Heart right ventricle (tissue), 16 donors: ENCODE measurements around the gene NOD1. TPM values are rescaled to one million over a fixed set of nuclear protein-coding genes. Genes with fewer than 3 reads are reported as not detected.

Source experiments
- ATAC-seq, 8 donors: fragments of 200-7000 bp; cut with Tn5 transposase; one replicate each; pipeline ENCODE4 v1.9.1; 2020; ENCODE audit warnings: mild to moderate bottlenecking in 8 of 8, moderate library complexity in 8 of 8, moderate number of reproducible peaks in 1 of 8
- DNase-seq, 2 donors: peaks; one replicate each; pipeline ENCODE4 v3.0.0-alpha.2; 2020
- H3K27ac ChIP-seq, 10 donors: fragments of 200-600 bp; sonication (generic) in 2 of 10; one replicate each; pipeline versions ENCODE4 v1.5.0 to v1.8.0; 2020 to 2022; ENCODE audit warnings: mild to moderate bottlenecking in 3 of 10
- H3K27me3 ChIP-seq, 7 donors: fragments of 200-600 bp; one replicate each; pipeline ENCODE4 v1.8.0; 2021 to 2022; ENCODE audit warnings: mild to moderate bottlenecking in 2 of 7
- H3K36me3 ChIP-seq, 9 donors: fragments of 200-600 bp; sonication (generic) in 1 of 9; one replicate each; pipeline versions ENCODE4 v1.5.0 to v1.8.0; 2020 to 2022; ENCODE audit warnings: mild to moderate bottlenecking in 2 of 9
- H3K4me1 ChIP-seq, 9 donors: fragments of 200-600 bp; sonication (generic) in 1 of 9; one replicate each; pipeline versions ENCODE4 v1.5.0 to v1.8.0; 2020 to 2022; ENCODE audit warnings: mild to moderate bottlenecking in 4 of 9
- H3K4me3 ChIP-seq, 10 donors: fragments of 200-600 bp; sonication (generic) in 2 of 10; one replicate each; pipeline versions ENCODE4 v1.5.0 to v1.8.0; 2020 to 2022; ENCODE audit warnings: mild to moderate bottlenecking in 7 of 10, moderate library complexity in 2 of 10
- H3K9me3 ChIP-seq, 11 donors: fragments of 200-600 bp in 10 of 11; sonication (generic) in 2 of 11; one replicate each; pipeline versions ENCODE4 v1.5.0 to v1.8.0; 2013 to 2022; ENCODE audit warnings: mild to moderate bottlenecking in 2 of 11, control low read depth in 1 of 11, moderate library complexity in 1 of 11
- CTCF ChIP-seq, 9 donors: fragments of 200-600 bp; sonication (generic) in 2 of 9; IDR thresholded peaks; one replicate each; pipeline versions ENCODE4 v1.5.0 to v1.8.0; 2021 to 2022; ENCODE audit warnings: antibody characterized with exemption in 9 of 9, mild to moderate bottlenecking in 5 of 9, moderate library complexity in 1 of 9
- WGBS, 2 donors: extraction: QIAGEN DNeasy Blood & Tissue Kit; methylation state at CpG; one replicate each; pipeline ENCODE4 v1.1.7; 2013; ENCODE audit warnings: inconsistent platforms in 1 of 2; 5-methylcytosine and 5-hydroxymethylcytosine counted together
- intact Hi-C, 10 donors: fragments of 100-400 bp; cut with DNase I; formaldehyde crosslinking; loops; one replicate each; pipeline versions ENCODE4 v1.11.1 to v1.14.2; 2022
- polyA plus RNA-seq, 2 donors: library from polyadenylated mRNA; stranded (reverse); fragments of 200-250 nt; gene quantifications; one replicate each; pipeline ENCODE4 v1.2.3, GENCODE V29; 2013
- total RNA-seq, 10 donors: library from RNA; stranded (reverse); fragmentation: NEBNext Ultra II Directional in 3 of 10; extraction: Animal tissue kit (Norgen Biotek cat#: 25700) in 3 of 10; gene quantifications; one replicate each; pipeline versions ENCODE4 v1.2.1 to v1.2.4, GENCODE V29; 2021 to 2023
- donor health status: Arrhythmogenic right ventricular cardiomyopathy.
- donor health status: ischemic (EF 13 %, LVEDD 7.1; RV severe dilation, severe dysfunction).
- donor health status: healthy with polysubstance abuse.
- donor health status: DM: no; HTN: yes; CAD: no.
- donor health status: DM: no; HTN: no; CAD: no.
- donor health status: ischemic (EF 25% LVEDD 6.9; RV normal size, moderate dysfunction).
- donor health status: ischemic (EF 25% LVEDD 5.7; RV mildly dilated, moderate dysfunction).
- donor health status: healthy.
- donor health status: DM: yes; HTN: yes; CAD: no.
- donor health status: Ischemic cardiomyopathy.
- donor health status: ischemic (EF 35%, LVEDD 5.7; RV mildly dilated, moderate dysfunction).
- donor health status: nonischemic (EF 11% LVEDD 7.7; RV severe dilation, severe dysfunction).
- donor health status: DM: yes; HTN: yes; CAD: no.
- donor health status: PGD.
- donor health status: ischemic (EF 29% LVEDD 5.4; RV normal size, mild dysfunction).
- donor health status: nonischemic (EF 23%, LVEDD 6.1; RV moderate dilation, normal function).

The NOD1 gene
- total and polyA plus RNA-seq, 12 donors: 6.3 to 19.1 (median 8.6) TPM

DNA sequence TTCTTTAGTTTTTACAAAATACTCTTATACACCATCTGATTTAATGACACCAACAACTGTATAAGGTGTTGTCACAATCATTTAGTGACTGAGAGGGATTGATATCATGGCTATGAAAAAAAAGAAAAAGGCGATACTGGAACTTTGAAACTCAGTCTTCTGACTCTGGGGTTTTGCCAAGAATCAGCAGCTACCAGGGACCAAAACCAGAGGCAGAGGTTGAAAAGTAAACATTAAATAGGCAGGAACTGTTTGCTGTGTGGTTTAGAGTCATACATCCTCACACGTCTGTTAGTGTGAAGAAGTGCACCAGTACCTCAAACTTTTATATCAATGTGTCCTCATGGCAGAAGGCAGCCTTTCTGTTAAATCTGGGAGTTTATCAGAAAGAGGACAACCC lies 46.0 kb upstream of the NOD1 start:
- no peak overlapping the region for H3K27ac ChIP-seq
- ATAC-seq (no peak), DNase-seq (no peak)
- peaks cover 0 to 8% (median 0%) of the 10 kb centered on the region in 9 donors for H3K36me3 ChIP-seq
- no peaks in the 10 kb centered on the region for H3K27me3 ChIP-seq
- intact Hi-C loops: no loop called here
- H3K4me1 ChIP-seq: peaks cover 0 to 13% (median 8%) of the 10 kb centered on the region in 9 donors
- TF ChIP-seq CTCF (IDR thresholded peaks at IDR 0.05): no peak
- H3K9me3 ChIP-seq: no peaks in the 10 kb centered on the region
- WGBS, 2 donors: 94 to 95% methylated on average over 2 of the region's 2 CpGs
- no peak overlapping the region for H3K4me3 ChIP-seq

- H3K27me3 ChIP-seq: no peaks in the 10 kb centered on the region
Measured at GRCh38 chr7:30523466-30523865, 44.9 kb upstream of the NOD1 start.

DNA sequence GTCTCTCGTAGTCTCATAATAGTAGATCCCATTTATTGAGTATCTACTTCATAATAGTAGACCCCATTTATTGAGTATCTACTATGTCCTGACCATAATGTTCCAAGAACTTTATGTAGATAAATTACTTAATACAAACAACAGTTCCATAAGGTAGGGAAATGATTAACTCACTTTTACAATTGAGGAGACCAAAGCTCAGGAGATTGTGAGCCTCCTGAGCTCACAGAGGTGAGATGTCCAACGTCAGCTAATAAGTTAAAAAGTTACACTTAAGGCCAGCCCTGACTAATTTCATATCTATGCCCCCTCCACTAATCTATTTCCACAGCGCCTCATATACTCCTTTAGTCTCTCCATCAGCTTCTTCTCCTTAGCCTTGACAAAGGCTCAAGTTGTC lies 43.6 kb upstream of the NOD1 start:
- no peak overlapping the region for H3K27ac ChIP-seq
- no peak for DNase-seq
- no peaks in the 10 kb centered on the region for H3K9me3 ChIP-seq
- ATAC-seq: no peak
- no peak for TF ChIP-seq CTCF (IDR thresholded peaks at IDR 0.05)
- H3K4me3 ChIP-seq: no peak overlapping the region
- intact Hi-C loops: no loop called here
- WGBS, 2 donors: 98% methylated on average over 3 of the region's 3 CpGs
- peaks cover 0 to 13% (median 8%) of the 10 kb centered on the region in 9 donors for H3K4me1 ChIP-seq
- H3K27me3 ChIP-seq: no peaks in the 10 kb centered on the region
- peaks cover 0 to 8% (median 0%) of the 10 kb centered on the region in 9 donors for H3K36me3 ChIP-seq

More at GRCh38 chr7:30523466-30523865, 44.9 kb upstream of the NOD1 start:
- intact Hi-C loops: no loop called here
- DNase-seq (no peak), ATAC-seq (no peak)
- Histone ChIP-seq H3K36me3 (peaks cover 0 to 8% (median 0%) of the 10 kb centered on the region in 9 donors), H3K4me1 (peaks cover 0 to 13% (median 8%) of the 10 kb centered on the region in 9 donors), H3K9me3 (no peaks in the 10 kb centered on the region), H3K27ac (no peak overlapping the region), H3K4me3 (no peak overlapping the region)
- TF ChIP-seq CTCF (IDR thresholded peaks at IDR 0.05): no peak
- 89 to 95% methylated on average over 2 of the region's 2 CpGs for WGBS, 2 donors

DNA sequence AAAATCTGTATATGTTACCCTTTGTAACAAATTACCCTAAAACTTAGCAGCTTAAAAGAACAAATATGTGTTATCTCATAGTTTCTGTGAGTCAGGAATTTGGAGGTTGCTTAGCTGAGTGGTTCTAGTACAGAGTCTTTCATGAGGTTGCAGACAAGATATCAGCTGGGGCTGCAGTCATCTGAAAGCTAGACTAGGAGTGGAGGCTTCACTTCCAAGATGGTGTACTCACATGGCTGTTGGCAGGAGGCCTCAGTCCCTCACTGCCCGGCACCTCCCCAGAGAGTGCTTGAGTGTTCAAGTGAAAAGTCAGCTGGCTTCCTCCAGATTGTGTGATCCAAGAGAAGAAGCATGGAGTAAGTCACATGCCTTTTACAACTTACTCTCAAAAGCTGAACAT lies 42.9 kb upstream of the NOD1 start:
- TF ChIP-seq CTCF (IDR thresholded peaks at IDR 0.05): no peak
- peaks cover 0 to 13% (median 8%) of the 10 kb centered on the region in 9 donors for H3K4me1 ChIP-seq
- H3K27me3 ChIP-seq: no peaks in the 10 kb centered on the region
- H3K4me3 ChIP-seq: no peak overlapping the region
- peak overlapping the region in 1 of 10 donors; percentile 41 for H3K27ac ChIP-seq
- H3K36me3 ChIP-seq: peaks cover 0 to 9% (median 0%) of the 10 kb centered on the region in 9 donors
- no peaks in the 10 kb centered on the region for H3K9me3 ChIP-seq
- intact Hi-C loops: no loop called here
- WGBS, 2 donors: 36 to 49% methylated on average over 1 of the region's 1 CpG
- DNase-seq: peak; percentile 22 to 50
- ATAC-seq: peak in 7 of 8 donors; percentile 19 to 82 (median 67)
